HG03469 (cell line): ENCODE results near the gene PITPNC1.
A peak's percentile ranks its signal among the peaks of the same experiment; 100 is the strongest.
"Not testable (repeated sequence)": the region's sequence is repeated elsewhere in the genome, so short reads cannot be mapped to it uniquely, and the experiment has no call there.

Experiments used
- ATAC-seq: cut with Tn5 transposase; IDR thresholded peaks from one replicate; pipeline ENCODE4 v1.9.1; 2021; ENCODE audit warnings: mild to moderate bottlenecking, moderate library complexity, moderate number of reproducible peaks; ENCODE audit not compliant: unreplicated experiment

Gene PITPNC1

DNA sequence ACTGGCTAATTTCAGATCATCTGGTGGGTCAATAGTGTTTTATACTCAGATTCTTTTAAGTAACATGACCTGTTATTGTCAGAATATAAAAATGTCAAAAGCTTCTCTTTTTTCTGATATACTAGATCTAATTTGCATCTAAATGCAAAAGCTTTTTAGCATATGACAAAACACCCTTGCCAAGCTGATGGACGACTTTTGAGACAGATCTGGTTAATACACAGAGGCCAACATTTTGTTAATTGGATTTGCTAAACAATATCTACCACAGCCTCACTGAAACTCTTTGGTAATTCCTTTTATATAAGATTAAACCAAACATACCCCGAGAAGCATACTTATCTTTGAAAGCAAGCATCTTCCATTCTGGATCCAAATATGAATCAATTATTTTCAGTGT, 330.4 kb downstream of the PITPNC1 start:
- ATAC-seq = no peak

DNA sequence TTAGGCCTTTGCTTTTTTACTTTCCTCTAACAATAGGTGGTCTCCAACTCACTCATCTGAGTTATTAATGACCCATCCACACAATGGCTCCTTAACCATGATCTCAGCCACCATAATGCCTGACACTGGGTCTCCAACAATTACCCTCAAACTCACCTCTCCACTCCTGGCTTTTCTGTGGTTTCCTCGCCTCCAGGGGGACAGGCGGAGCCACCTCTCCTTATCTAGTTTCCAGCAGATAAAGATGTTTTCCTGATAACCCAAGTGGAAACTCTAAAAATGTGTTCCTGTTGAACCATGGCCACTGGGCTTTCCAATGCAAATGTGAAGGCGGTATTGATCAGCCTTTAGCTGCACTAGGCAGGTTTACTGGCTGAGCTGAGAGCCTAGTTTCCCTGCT, 331.3 kb downstream of the PITPNC1 start:
- ATAC-seq = no peak

DNA sequence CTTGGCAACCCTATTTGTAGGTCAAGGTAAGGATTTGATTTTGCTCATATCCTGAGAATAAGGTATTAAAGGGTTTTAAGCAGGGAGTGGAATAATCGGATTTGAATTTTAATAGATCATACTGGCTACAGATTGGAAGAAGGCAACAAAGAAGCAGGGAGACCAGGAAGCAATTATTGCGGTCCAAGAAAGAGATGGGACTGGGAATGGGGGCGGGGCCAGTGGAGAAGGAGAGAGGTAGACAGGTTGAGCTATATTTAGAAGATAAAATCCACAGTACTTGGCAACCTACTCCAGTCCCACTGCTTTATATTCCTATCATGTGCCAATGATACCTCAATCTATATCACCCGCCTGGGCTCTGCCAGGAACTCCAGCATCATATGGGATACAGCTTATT, 334.8 kb downstream of the PITPNC1 start:
- ATAC-seq = no peak

DNA sequence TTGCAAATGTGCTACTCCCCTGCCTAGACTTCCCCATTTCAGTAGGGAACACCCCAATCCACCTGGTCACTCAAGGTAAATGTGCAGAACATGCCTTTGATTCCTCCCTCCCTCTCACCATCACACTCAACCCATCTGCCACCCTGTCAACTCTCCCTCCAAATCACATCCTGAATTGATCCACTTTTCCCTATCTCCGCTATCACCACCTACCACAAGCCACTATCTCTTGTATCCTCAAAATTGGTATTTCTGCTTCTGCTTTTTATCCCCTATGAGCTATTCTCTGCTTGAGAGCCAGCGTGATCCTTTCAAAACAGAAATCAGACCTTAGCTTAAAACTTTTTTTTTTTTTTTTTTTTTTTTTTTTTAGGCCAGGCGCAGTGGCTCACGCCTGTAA, 335.3 kb downstream of the PITPNC1 start:
- no peak for ATAC-seq

DNA sequence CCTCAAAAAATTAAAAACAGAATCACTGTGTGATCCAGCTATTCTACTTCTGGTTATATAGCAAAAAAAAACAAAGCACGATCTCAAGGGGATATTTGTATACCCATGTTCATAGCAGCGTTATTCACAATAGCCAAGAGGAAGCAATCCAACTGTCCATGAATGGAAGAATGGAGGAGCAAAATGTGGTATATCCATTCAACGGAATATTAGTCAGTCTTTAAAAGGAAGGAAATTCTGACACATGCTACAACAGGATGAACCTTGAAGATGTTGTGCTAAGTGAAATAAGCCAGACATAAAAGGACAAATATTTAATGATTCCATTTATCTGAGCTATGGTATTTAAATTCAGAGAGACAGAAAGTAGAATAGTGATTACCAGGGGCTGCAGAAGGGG, 336.1 kb downstream of the PITPNC1 start:
- ATAC-seq = no peak

DNA sequence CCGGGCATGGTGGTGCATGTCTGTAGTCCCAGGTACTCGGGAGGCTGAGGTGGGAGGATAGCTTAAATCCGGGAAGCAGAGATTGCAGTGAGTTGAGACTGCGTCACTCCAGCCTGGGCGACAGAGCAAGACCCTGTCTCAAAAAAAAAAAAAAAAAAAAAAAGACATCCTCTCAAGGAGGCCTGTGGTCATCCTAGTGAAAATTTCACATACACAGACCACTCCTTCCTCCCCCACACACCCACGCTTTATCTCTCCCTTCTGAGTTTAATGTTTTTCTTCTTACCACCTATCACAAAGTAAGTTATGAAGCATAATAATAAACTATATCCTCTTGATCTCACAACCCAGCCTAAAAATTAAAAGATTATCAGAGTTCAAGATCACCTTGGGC, 339.3 kb downstream of the PITPNC1 start:
- no peak for ATAC-seq

DNA sequence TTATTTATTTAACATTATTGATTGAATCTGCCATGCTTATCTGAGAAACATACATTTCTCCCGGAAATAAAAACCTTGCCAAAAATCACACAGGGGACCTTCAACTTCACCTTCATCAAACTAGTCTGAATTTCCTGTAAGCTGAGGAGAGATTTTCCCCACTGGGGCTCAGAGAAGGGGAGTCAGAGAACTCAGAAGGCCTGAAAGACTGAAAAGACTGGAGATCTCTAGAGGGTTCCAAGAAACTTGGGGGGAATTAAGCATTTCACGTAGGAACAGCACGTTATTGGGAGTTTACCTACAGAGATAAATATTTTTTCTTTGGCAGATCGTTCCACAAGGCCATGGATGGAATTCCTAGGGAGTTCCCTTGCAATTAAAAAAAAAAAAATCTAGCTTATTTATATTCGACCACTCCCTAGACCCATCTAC, 340.1 kb downstream of the PITPNC1 start:
- no peak for ATAC-seq

DNA sequence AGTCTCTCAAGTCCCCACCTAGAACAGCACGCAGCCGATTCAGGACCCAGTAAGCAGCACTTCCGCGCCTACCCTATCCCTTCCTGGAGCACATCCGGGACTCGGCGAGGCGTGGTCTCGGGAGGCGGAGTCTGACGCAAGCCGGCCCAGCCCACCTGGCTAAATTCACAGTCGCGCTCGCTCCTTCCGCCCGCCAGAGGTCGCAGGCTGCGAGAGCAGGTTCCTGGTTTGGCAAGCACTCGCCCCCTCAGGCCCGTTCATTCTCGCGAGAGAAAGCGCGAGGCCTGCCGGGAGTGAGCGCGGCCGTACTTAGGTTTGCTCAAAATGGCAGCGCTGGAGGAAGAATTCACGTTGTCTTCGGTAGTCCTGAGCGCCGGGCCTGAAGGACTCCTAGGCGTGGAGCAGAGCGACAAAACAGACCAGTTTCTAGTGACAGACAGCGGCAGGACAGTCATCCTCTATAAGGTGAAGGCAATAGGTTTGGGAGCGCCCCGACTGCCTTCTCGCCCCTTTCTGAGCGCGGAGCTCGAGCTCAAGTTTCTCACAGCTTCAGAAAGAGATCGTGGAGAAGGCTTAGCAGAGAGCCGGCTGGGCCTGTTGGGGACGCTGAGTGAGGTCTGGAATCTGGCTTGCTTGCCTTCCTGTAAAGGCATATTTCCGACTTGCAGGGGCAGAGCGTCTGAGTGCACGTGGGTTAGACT, 340.7 kb downstream of the PITPNC1 start, which contains the start of gene NOL11:
TSS of gene NOL11 (plus strand) at position 313 of the 701 bp plus-strand sequence. CDS start at position 325, 12 bp downstream.
- ATAC-seq = peak; percentile 87

DNA sequence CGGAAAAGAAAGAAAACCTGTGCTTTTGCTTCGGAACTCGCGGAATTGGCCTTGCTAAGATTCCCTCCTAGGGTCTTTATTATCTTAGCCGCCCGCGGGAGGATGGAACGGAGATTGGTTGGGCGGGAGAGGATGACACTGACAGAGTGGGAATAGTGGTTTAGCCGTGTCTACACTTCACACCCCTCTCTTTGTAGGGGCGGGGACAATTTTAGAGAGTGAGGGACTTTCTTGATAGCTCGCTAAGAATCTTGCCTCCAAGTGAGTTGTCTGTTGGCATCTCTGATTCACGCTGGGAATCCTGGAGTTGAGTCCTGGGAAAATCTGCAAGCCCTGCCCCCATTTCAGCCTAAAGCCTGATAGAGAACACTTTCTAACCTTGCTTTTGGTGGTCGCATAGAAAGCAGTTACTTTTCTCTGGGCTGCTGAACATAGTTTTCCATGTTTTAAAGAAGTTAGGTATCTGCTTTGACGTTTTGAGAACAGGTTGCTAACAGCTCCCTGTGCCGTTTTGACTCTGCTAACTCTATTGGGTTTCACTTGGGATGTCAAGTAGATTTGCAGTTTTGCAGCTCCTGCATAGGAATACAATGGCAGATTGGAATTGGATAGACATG, 341.4 kb downstream of the PITPNC1 start:
- no peak for ATAC-seq

DNA sequence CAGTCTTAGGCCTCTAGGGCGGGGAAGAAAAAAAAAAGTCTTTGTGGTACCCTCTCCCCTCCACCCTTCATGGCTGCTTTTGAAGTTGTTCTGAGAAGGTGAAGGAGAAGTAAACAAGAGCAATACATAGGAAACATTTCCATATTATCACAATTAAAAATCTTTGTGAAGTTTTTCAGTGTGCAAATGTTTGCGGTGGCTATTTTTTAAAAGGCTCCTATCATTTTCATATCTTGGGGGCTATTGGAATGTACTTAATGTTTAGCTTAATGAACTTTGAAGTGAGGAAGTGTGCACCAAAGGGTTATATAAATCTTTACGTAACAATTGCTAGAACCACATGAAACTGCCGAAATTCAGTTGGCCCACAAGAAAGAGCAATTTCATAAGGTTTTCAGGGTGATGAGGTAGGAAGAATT, 348.3 kb downstream of the PITPNC1 start:
- ATAC-seq = no peak

DNA sequence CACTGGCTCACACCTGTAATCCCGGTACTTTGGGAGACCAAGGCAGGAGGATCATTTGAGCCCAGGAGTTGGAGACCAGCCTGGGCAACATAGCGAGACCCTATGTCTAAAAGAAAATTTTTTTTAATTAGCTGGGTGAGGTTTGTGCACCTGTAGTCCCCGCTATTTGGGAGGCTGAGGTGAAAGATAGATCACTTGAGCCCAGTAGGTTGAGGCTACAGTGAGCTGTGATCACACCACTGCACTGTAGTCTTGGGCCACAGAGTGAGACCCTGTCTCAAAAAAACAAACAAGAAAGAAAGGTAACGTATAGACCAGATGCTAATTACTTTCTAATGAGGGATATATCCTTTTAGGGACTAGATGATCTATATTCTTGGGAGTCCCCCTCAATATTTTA, 348.7 kb downstream of the PITPNC1 start:
- ATAC-seq = no peak

DNA sequence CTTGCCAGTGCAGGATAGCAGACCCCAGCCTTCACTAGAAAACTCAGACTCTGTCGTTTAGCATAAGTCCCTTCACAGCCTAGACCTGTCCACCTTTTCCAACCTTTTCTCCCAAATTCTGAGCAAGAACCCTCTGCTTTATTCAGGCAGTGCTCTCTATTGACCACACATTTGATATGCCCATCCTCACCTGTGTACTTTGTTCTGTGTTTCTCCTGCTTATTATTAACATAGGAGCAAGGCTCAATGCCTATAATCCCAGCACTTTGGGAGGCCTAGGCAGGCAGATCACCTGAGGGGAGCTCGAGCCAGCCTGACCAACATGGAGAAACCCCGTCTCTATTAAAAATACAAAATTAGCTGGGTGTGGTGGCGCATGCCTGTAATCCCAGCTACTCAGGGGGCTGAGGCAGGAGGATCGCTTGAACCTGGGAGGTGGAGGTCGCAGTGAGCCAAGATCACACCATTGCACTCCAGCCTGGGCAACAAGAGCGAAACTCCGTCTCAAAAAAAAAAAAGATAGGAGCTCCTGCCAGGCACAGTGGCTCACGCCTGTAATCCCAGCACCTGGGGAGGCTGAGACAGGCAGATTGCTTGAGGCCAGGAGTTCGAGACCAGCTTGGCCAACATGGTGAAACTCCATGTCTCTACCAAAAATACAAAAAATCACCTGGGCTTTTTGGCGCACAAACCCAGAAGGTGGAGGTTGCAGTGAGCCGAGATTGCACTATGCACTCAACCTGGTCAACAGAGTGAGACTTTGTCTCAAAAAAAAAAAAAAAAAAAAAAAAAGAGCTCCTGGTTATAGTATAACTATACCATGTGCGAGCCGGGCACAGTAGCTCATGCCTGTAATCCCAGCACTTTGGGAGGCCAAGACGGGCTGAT, 350.3 kb downstream of the PITPNC1 start:
- ATAC-seq = not testable (repeated sequence)

DNA sequence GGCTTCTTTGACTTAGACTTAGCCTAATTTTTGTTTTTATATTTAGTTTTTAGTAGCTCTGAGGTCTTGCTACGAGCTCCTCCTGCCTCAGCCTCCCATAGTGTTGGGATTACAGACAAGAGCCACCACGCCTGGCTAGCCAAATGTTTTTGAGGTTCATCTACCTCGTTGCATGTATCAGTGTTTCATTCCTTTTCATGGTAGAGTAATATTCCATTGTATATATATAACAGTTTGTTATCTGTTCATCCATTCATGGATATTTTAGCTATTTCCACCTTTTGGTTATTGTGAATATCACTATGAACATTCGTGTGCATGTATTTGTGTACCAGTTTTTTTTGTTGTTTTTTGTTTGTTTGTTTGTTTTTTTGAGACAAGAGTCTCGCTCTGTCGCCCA, 352.8 kb downstream of the PITPNC1 start:
- ATAC-seq = no peak

DNA sequence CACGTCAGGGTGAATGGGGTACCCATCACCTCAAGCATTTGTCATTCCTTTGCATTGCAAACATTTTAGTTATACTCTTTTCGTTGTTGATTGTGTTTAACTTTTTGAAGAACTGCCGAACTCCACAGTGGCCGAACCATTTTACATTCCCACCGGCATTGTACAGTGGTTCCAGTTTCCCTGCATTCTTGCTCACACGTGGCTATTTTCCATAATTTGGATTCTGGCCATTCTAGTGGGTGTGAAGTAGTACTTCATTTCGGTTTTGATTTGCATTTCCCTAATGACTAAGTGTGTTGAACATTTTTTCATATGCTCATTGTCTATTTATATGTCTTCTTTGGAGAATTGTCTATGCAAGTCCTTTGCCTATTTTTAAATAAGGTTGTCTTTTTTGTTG, 353.6 kb downstream of the PITPNC1 start:
- ATAC-seq = no peak

DNA sequence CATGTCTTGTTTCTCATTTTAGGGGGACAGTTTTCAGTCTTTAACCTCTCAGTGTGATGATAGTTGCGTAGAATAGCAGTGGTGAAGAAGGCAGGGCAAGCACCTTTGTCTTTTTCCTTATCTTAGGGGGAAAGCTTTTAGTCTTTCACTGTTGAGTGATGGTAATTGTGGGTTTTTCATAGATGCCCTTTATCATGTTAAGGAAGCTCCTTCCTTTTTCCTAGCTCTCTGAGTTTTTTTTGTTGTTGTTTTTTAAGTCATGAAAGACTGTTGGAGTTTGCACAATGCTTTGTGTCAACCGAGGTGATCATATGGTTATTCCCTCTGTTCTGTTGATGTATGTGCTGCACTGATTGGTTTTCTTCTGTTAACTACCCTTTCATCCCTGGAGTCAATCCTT, 356.4 kb downstream of the PITPNC1 start:
- ATAC-seq = no peak

DNA sequence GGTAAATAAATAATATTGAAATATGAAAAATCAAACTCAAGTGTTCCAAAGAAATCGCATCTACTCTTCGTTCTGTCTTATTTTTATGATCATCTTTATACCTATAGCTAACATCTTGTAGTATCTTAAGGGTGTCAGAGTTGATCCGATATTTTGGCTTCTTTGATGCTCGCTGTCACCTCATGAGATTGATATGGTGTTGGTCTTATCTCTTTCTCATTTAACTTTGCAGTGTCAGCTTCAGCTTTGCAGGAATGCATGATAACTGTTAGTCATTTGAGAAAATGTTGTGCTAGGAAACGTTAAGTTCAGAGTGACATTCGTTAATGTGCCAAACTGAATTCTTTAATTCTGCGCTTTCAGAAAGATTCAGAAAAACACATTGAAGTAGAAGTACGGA, 360.1 kb downstream of the PITPNC1 start:
- ATAC-seq = no peak

DNA sequence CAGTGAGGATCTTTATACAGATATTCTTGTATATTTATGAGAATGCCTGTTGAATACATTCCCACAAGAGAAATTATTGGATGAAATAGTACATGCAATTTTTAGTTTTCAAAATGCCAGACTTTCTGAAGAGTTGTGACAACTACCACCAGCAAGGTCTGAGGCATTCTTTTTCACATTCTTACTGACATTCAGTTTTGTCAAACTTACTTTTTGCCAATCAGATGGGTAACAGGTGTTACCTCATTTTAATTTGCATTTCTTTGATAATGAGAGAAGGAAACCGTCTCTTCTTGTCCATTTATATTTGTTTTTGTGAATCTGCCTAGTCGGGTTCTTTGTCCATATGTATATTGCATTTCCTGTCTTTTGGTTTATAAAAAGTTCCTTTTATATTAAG, 364.9 kb downstream of the PITPNC1 start:
- ATAC-seq = no peak
